ENCODE measurements around the gene MPHOSPH6.
"Not testable (repeated sequence)": the region's sequence is repeated elsewhere in the genome, so short reads cannot be mapped to it uniquely, and the experiment has no call there.

Gene MPHOSPH6

DNA sequence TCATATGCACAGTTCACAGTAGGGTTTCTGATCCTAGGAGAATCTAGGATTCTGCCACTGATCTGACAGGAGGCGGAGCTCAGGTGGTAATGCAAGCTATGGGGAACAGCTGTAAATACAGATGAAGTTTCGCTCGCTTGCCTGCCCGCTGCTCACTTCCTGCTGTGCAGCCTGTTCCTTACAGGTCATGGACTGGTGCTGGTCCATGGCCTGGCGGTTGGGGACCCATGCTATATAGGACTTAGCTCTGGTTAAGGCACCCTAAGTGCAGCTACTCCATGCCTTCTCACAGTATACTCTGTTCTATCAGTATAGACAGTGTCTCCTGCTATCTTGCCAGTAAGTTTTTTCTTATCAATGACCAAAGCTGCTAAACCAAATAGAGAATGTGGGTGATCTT, 2.4 kb downstream of the MPHOSPH6 start:
- no peak for DNase-seq

DNA sequence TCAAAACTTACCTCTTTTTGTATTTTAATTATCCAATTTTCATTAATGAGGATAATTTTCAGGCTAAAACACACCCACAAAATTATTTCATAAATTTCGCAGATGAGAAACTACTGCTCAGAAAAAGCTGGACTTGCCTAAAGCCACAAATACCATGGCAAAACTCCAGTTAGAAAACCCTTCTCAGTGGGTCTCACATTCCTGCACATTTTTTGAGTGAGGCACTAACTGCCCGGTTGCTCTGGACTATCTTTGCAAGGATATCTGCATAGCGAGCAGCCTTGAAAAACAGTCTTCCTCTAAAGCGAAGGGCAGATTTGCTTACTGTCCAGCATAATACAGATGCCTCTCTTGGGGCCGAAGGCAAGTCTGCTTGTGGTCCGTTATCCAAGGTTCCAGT, 9.8 kb downstream of the MPHOSPH6 start:
- DNase-seq, result no peak

DNA sequence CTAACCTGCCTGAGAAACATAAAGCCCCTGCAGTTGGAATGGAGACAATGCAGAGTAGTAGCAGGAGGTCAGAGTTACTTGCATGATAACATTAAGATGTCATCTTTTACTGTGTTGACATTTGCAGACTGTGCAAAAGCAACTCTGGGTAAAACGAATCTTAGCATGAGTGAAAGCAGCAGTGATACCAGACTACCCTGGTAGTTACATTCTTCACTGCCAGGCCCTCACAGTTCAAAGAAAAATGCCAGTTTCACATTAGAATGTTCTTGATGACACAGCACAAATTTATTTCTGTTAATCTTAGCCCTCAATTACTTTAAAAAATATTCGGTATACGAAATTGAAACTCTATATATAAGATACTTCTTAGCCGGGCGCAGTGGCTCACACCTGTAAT, 12.2 kb downstream of the MPHOSPH6 start:
- no peak for DNase-seq

DNA sequence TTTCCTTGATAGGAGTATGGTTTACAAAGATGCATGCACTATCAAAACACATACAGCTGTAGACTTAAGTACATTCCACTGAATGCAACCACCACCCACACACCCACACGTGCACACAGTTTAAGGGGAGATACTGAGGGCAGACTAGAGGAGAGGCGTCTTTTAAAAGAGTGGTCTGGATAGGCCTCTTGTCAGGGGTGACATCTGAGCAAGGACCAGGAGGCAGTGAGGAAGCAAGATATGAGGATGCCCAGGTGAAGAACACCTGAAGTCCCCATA, 12.6 kb downstream of the MPHOSPH6 start:
- DNase-seq, result no peak

DNA sequence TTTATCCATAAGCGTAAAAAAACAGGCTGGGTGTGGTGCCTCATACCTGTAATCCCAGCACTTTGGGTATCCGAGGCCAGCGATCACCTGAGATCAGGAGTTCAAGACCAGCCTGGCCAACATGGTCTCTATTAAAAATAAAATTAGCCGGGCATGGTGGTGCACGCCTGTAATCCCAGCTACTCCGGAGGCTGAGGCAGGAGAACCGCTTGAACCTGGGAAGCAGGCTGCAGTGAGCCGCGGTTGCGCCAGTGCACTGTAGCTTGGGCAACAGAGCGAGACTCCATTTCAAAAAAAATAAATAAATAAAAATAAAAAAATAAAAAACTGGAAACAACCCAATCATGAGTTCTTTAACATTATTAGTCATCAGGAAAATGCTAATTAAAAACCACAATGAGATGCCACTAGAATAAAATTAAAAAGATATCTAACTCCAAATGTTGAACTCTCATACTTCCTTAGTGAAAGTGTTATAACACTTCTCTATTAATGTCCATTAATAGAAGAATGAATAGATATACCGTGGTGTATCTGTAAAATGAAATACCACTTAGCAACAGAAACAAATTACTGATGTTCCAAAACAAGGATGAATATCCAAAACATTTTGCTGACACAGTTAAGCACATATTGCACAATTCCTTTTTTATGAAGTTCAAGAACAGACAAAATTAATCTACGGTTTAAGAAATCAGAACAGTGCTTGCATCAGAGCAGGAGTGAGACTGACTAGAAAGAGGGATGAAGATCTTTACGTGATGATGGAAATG, 13.1 kb downstream of the MPHOSPH6 start:
- no peak for DNase-seq

DNA sequence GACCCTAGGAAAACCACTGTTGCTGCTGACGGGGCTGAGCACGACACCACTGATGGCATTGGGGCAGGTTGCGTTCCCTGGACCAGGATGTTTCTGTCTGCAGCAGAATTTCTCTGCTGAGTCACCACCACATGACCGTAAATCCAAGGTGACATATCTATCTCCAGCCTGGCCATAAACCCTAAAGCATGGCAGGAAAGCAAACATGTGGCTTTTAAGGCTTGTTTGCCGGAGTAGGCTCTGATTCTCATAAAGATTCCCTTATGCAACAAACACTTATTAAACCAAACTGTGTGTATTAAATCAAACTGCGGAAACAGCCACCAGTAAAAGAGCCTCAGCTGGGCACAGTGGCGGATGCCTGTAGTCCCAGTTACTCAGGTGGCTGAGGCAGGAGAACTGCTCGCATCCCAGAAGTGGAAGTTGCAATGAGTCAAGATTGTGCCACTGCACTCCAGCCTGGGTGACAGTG, 17.3 kb downstream of the MPHOSPH6 start:
- DNase-seq, result no peak

DNA sequence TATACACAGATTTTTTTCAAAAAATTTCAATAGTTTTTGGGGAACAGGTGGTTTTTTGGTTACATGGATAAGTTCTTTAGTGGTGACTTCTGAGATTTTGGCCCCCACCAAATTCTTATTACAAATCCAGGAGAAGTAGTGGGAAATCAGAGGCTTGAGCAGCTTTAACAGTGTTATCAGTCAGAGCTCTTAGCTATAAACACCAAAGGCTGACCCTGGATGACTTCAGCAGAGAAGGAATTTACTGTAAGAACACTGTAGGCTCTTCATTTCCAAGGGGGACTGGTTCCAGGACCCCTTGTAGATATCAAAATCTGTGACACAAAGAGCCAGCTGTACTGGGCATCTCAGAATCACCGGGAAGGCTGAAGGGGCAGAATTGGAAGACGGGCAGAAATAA, 17.8 kb downstream of the MPHOSPH6 start:
- no peak for DNase-seq

DNA sequence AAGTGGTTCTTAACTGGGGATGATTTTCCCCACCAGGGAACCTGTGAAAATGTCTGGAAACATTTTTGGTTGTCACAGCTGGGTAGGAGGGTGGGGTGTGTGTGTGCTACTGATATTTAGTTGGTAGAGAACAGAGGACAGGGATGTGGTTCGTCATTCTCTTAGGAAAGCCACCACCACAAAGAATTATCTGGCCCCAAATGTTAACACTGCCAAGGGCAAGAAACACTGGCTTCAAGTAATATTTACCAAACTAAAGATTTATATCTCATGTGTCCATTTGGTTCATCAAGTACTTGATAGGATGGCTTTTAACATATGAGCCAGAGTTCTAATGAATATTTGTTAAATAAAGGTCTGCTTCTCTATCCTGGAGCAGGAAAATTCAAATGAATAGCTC, 19.5 kb downstream of the MPHOSPH6 start:
- no peak for DNase-seq

DNA sequence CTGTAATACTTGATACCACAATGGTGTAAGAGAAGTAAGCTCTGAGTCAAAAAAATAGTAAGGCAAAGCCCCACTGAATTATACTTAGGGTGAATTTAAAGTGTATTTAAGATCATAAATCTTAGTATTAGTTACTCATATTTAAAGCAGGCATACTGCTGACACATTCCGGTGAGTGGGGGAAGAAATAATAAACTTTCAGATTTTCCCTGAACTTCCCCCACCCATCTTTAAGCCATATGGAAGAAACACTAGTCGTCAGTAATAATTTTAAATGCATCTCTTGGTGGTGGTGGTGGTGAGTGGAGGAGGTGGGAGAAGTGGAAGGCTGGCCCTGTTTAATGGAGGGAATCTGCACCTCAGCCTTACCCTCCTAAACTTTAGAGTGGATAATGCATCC, 20.5 kb downstream of the MPHOSPH6 start:
- DNase-seq, result no peak

DNA sequence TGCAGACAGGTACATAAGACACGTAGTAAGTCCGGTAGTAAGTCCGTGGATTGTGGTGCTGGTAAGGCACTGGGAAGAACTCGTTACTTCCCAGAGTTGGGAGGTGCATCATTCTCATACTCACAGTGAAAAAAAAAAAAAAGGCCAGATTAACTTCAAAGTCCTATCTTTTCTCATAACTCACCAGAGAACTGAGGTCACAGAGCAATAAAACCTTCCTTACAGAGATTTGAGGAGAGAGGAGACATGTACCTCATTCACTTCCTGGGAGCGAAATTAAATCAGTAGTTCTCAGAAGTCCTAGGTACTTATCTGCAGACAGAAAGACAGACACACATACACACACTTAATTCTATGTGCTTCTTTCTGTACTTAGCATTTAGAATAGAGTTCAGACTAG, 22.5 kb downstream of the MPHOSPH6 start:
- DNase-seq, result no peak

DNA sequence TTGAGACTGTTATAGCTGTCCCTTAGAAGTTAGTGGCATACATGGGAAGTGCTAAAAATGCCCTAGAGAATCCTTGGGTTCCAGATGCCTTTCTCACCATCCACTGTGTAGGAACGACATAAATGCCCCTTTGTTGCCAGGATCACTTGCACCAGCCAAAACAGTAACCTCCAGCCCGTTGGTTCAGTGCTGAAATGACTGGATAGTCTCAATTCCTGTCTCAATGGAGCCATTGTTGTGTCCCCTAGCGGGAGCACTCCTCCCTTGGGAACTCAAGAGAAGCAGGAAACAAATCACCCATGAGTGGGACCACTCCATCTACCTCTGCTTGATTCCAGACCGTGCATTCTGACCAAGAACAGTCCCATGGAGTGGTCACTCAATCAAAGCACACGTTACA, 23.1 kb downstream of the MPHOSPH6 start:
- no peak for DNase-seq

DNA sequence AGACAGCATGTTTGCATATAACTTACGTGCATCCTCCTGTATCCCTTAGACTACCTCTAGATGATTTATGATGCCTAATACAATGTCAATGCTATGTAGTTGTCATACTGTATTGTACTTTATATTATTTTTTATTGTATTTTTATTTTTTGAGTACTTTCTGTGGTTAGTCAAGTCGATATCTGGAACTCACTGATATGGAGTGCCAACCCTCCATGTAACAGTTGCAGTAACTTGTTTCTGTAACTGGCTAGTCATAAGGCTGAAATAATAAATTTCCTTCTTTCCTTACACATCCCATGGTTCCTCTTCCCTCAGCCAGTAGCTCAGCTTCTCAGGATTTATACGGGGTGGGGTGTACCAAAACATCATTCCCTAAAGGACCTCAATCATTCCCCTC, 23.5 kb downstream of the MPHOSPH6 start:
- DNase-seq, result no peak

DNA sequence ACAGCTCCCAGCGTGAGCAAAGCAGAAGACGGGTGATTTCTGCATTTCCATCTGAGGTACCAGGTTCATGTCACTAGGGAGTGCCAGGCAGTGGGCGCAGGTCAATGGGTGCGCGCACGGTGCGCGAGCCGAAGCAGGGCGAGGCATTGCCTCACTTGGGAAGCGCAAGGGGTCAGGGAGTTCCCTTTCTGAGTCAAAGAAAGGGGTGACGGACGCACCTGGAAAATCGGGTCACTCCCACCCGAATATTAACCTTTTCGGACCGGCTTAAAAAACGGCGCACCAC, 30.8 kb downstream of the MPHOSPH6 start:
- DNase-seq, result not testable (repeated sequence)

DNA sequence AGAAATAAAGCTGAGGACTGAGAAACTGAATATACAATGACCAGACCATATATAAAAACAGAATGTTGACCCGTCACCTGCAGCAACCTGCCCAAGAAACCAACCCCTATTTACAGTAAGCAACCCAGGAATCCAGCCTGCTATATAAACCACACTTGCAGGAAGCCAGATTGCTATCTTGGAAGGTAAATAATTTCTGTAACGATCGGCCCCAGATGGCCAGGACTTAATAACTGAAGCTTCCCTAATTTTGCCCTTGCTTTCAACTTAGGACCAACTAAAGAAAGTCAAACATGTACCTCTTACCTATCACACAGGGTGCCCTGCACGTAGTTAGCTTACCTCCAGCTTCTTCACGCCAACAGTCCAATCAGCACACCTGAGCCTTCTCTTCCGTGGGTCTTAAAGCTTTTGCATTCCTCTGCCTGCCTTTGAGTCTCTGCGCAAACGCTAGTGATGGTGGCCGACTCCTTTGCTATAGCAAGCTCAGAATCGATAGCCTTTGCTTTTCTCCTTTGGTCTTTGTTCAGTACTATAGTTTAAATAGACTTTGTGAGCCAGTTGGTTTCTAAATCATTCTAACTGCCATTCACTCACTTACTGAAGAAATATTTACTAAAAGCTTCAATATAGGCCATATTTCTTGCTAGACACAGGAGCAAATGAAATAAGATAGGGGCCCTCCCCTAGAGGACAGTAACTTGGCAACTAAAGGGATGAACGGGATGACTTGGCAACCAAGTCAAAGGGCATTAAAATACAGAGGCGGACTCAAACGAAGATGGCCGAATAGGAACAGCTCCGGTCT, 31.3 kb downstream of the MPHOSPH6 start:
- DNase-seq, result no peak

DNA sequence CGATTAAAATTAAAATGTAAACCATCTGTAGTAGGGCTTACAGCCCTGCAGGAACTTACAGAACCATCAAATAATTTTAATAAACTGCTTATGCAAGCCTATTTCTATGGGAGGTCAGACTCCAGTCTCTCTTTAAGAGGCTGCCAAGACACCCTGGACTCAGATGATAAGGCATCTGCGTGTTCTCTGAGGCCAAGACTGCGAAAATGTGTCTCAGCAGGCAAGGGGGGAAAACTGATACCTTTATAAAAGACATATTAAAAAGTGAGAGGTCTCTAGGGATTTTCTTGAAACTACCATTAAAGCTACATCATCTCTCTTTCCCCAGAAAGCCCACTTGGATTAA, 32.2 kb downstream of the MPHOSPH6 start:
- DNase-seq, result no peak

DNA sequence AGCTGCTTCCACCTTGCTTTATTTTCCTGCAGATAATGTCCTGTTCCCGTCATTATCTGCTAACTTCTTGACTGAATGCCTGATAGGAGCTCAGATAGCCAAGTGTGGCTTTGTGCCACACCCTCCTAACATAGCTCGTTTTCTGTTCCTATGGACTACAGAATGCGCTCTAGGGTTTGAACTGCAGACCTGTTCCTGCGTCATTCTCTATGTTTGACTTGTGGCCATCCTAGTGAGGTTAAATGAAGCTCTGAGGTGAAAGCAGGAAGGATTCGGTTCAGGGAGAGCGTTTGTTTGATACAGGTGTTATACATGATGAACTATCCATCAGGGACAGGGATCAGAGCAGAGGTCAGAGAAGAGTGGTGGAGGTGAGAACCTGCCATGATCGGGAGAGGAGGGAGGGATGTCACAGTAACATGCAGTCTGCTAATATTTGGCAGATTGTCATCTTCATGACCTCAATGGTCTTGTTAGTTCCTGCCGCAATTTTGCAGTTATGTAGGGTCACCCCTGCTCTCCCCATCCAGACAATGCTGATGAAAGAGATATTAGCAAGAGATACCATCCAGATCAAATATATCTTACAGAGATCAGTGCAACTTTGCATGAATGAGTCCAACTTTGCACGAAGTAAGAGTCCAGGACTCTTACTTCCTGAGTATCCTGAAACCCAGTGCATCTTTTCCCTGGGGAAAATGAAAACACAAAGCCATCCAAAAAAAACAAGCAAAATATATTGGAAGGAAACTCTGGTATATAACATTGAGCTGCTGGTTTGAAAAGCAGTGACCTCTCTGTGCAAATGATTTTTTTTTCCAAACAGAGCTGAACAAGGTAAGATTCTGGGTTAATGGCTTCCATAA, 32.8 kb downstream of the MPHOSPH6 start:
- DNase-seq, result no peak

DNA sequence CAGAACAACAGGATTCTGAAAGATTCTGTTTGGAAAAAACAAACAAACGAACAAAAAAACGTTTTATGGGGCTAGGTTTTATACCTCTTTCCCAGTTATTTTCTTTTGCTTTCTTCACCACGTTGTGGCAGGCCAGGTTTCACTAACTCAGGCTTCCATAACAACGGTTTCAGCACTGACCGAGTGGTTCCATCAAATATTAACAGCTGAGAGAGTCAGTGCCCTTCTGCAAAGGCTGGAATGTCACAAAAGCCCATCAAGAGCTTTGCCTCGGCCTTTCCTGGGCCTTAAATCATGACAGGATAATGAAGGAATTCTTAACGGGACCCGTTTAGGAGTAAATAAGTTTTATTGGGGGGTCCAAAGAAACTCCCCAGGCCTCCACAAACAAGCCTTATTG, 34.2 kb downstream of the MPHOSPH6 start:
- no peak for DNase-seq

DNA sequence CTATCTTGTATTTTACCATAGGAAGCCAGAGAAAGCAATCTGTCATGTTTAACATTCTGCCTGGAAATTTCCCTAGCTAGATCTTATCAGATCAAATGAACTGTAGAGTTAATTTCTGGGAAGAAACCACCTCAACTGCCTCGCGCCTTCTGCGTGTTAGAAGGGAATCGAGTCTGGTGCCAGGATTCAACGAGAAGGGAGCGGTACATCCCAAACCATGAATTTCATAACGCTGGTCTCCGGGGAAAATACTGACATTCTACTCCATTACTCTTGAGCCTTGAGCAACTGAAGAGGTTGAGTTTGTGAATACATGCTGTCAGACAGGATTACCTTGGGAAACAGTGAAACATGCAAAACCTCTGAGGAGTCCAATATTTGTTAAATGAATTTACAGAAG, 35.2 kb downstream of the MPHOSPH6 start:
- no peak for DNase-seq

DNA sequence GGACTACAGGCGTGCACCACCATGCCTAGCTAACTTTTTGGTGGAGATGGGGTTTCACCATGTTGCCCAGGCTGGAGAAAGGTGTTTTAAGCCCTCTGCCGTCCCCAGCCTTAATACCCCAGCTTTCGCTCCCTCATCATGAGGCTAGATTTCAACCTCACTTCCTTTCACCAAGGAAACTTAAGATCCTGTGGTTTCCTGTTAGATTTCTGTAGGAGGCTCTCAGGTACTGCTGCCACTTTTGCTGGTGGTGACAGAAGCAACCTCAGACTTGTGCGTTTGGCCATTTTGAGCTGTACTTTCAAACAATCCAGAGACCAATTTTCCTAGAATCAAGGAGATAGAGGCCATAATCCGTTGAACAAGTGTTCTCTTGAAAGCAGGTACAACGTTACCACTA, 36.2 kb downstream of the MPHOSPH6 start:
- DNase-seq, result no peak

DNA sequence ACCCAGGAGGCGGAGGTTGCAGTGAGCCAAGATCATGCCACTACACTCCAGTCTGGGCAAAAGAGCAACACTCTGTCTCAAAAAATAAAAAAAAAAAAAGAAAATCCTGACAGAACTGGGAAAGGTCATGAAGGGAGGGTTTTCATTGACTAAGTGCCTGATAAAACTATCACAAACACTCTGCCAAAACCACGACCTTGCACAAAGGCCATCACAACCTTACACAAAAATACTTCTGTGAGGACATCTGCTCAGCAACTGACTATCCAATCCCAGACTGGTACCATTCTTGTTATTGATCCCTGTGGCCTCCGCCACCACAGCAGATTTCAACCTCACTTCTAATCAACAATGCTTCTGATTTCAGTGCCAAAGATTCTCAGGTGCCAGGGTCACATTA, 40.1 kb downstream of the MPHOSPH6 start:
- DNase-seq, result no peak

DNA sequence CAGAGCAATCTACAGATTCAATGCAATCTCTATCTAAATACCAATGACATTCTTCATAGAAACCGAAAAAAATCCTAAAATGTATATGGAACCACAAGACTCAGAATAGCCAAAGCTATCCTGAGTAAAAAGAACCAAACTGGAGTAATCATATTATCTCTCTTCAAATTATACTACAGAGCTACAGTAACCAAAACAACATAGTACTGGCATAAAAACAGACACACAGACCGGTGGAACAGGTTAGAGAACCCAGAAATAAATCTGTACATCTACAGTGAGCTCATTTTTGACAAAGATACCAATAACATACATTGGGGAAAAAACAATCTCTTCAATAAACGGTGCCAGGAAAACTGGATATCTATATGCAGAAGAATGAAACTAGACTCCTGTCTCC, 45.4 kb downstream of the MPHOSPH6 start:
- no peak for DNase-seq

DNA sequence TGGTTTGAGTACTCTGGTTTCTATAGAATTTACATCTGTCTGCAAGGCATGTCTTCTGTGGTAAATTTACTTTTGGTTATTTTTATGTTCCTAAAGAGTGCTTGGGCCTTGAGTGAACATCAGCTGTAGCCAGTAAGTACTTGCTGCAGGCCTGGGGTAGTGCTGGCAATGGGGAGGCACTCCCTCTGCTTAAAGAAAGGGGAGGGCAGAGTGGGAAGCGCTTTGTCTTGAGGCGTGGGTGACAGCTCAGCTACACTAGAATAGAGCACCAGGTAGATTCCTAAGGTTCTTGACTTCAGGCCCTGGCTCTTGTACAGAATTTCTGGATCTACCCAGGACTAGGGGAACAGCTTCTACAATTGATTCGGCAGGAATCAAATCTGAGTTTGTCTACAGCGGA, 50.6 kb downstream of the MPHOSPH6 start:
- no peak for DNase-seq

DNA sequence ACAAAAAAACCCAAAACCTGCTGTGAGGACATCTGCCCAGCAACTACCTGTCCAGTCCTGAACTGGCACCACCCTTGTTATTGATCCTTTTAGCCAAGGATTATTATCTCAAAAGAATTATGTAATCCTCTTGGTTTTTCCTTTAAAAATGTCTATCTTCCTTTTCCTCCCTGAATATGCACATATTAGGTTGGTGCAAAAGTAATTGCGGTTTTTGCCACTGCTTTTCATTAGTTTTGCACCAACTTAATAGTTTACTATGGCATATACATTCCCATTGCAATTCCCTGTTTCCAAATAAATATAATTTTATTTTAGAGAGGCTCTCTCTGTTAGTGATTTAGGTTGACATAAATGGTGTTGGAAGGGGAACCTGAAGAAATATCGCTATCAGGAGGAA, 51.3 kb downstream of the MPHOSPH6 start:
- no peak for DNase-seq

DNA sequence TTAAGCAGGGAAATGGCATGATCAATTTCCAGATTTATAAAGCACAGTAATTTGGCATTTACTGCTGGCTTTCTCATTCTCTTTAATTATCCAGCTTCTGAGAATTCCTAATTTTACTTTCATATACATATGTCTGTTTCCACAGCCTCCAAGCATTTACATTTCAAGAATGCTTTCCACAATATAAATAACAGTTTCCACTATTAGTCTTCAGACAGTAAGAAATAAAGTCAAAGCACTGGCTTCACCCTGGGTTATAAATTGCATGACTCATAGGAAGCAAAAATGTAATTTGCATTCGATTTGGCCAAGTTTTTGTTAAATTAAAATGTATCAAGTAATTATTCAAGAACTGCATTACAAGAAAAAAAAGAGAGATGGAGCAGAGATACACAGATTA, 53.5 kb downstream of the MPHOSPH6 start:
- DNase-seq, result no peak
